AG04449 (cell line): ENCODE results near the gene ATG7.

ENCODE experiments used
- CTCF ChIA-PET: fragments of 350-600 bp; formaldehyde crosslinking; extraction: SDS; loops from one replicate; lab custom pipeline; 2021; ENCODE audit warnings: antibody characterized with exemption; lab: Yijun Ruan, JAX
- POLR2A ChIA-PET: fragments of 400-600, 350-600 bp; formaldehyde crosslinking; extraction: SDS; loops from one replicate; lab custom pipeline; 2020; ENCODE audit warnings: antibody characterized with exemption, inconsistent platforms; lab: Yijun Ruan, JAX
- DNase-seq: peaks from one replicate; pipeline ENCODE4 v3.0.0-alpha.2; 2010; ENCODE audit warnings: low read depth, low spot score
- H3K4me3 ChIP-seq: 2 replicates; pipeline ENCODE4 v1.5.1; 2011; ENCODE audit warnings: low read depth, mild to moderate bottlenecking, control low read depth, low read length
- CTCF ChIP-seq: IDR thresholded peaks from one replicate; pipeline ENCODE4 v1.5.1; 2011; ENCODE audit warnings: mild to moderate bottlenecking, moderate library complexity, low read length, control low read depth, inconsistent platforms; ENCODE audit not compliant: insufficient read depth; ENCODE audit errors: missing control alignments

The ATG7 gene

DNA sequence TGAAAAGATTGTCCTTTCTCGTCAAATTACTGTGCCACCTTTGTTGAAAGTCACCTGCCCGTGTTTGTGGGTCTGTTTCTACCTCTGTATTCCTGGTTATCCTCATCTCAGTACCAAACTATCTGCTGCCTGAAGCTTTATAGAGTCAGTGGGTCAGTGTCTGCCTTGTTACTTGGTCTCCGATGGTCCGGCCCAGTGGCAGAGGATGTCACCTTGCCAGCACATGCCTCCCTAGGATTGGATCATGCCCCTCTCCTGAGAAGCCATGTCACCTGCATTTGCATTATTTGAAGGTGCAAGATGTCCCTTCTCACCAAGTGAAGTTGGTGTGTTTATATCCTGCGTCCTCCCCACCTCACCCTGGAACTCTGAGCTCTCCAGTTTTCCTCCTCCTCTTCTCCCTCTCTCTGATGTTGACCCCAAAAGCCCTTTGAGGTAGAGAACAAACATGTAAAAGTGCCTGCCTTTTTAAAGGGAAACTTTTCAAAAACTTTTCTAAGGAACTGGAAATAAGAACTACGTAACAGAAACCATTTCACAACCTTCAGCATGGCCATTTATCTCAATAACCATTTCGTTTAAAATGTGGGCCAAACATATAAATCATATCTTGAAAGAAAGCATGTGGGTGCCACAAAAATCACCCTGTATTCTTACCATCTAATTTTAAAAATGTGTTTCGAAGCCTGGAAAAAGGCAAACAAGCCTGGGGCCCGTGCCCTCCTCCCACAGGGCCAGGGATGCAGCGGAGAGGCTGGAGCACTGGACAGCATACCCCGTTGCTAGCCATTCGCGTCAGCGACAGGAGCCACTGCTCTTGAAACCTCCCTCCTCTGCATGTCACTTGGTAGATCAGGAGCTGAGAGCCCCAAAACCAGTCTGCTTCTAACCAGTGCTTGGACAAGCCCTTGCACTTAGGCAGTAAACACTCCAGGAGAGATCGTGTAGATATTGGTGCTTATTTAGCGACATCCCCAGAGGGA is 269.4 kb downstream of the ATG7 start:
- H3K4me3 ChIP-seq: no peak overlapping the region
- DNase-seq: no peak
- no peak for TF ChIP-seq CTCF
- CTCF ChIA-PET: no interaction called here
- POLR2A ChIA-PET: no interaction called here

DNA sequence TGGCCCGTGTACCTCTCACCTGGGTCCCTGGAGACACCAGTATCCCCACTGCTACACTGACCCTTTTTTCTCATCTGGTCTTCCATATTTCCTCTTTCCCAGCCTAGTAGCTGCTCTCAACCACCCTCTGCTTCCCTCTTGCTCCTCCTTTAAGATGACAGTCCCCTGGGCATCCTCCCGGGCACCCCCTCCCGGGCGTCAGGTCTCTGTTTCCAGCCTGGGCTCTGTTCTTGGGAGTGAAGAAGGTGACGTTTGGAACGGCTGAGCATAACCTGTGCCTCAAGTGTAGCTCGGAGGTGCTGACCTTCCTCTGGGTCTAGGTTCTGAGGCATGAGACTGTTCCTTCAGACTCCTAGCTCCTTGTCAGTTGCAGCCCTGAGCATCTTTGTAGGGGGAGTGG is 270.4 kb downstream of the ATG7 start:
- ChIA-PET CTCF (interaction anchor here (0.9 to 1.0 kb wide), 2 partner anchors 10 to 163 kb away, joined by 3 read pairs; no protein-coding TSS in a partner anchor), POLR2A (no interaction called here)
- no peak for DNase-seq
- TF ChIP-seq CTCF: no peak
- no peak overlapping the region for H3K4me3 ChIP-seq

DNA sequence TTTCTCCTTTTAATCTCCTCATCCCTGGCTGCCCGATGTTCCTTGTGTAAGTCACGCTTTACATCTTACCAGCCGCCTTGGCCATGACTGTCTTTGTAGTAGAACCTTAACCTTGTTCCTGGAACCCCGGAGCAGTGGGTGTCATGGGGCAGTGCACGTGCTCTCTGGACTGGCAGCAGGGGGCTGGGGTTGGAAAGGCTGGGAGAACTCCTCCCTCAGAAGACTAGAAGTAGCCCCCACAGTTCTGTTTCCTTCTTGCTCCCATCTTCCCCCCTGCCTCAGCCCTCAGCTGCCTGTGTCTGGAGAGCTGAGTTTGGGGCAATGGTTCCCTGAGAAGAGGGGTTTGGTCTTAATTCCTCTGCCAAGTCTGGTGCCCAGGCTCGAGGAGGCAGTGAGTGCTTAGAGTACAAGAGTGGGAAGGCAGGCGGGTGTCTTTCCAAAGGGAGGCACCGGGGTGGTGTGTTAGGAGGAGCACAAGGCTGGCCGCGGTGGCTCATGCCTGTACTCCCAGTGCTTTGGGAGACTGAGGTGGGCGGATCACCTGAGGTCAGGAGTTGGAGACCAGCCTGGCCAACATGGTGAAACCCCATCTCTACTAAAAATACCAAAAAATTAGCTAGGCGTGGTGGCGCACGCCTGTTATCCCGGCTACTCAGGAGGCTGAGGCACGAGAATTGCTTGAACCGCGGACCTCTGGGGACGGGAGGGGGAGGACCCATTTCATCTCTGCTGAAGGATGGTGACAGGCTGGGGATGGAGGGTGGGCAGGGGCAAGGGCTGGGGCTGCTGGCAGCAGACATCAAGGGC is 271.1 kb downstream of the ATG7 start:
- no peak for TF ChIP-seq CTCF
- no peak for DNase-seq
- H3K4me3 ChIP-seq: no peak overlapping the region
- ChIA-PET POLR2A (no interaction called here), CTCF (interaction anchor here (0.9 to 1.0 kb wide), 2 partner anchors 11 to 164 kb away, joined by 3 read pairs; no protein-coding TSS in a partner anchor)

- no peak overlapping the region for H3K4me3 ChIP-seq
- no peak for TF ChIP-seq CTCF
- CTCF ChIA-PET: no interaction called here
- POLR2A ChIA-PET: no interaction called here
- no peak for DNase-seq
Measured at GRCh38 chr3:11543948-11544387, 271.8 kb downstream of the ATG7 start.

DNA sequence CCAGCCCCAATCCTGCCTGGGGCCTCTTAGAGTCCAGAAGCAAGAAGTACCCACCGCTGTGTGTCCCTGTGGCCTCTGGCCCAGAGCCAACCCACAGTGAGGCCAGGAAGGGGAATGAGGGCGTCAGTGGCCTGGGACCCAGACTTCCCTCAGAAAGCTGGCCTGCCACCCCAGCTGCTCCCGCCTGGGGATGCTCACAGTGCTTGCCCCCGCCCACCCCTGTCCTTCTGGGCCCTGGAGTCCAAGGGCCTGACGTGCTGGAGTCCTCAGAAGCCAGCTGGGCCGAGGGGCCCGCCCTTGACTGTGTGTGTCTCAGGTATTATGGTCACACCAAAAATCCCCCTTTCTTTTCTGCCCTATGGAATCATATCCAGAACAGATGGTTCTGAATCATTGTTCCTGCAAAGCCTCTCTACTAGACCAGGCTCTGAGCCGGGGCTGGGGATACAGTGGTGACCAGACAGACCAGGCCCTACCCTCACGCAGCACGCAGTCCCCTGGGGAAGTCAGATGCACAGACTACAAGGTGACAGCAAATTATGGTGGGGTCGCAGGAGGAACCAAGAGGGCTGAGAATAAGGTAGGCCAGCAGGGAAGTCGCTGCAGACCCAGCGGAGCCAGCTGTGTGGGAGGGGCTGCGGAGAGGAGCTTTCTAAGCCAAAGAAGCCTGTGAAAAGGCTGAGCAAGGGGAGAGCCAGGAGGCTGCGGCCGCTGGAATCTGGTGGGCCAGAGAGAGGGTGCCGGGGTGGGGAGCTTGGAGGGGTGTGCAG is 272.4 kb downstream of the ATG7 start:
- ChIA-PET POLR2A (no interaction called here), CTCF (interaction anchor here (0.5 to 1.1 kb wide), 3 partner anchors 11 to 107 kb away, joined by 3 to 4 read pairs (median 3); no protein-coding TSS in a partner anchor)
- H3K4me3 ChIP-seq: no peak overlapping the region
- TF ChIP-seq CTCF: no peak
- no peak for DNase-seq
